Spleen (tissue), 7 donors: ENCODE data around the gene TANC1.

Experiments used
- POLR2A ChIP-seq, 3 donors: fragments of 450-650 bp; IDR thresholded peaks; one replicate each; pipeline ENCODE4 v1.5.1; 2017; ENCODE audit warnings: antibody characterized with exemption in 3 of 3, mild to moderate bottlenecking in 1 of 3
- POLR2AphosphoS5 ChIP-seq, 3 donors: sonication (generic); formaldehyde crosslinking; IDR thresholded peaks; one replicate each; pipeline ENCODE4 v1.5.1; 2017; ENCODE audit warnings: antibody characterized with exemption in 3 of 3
- TF ChIP-seq, protein P1 (sequence below), 11 experiments: fragments of 200-600 bp in 7 of 11; fragments of 450-650 bp in 4 of 11; sonication (generic) in 4 of 11; IDR thresholded peaks in 8 of 11; conservative IDR thresholded peaks in 3 of 11; 1 replicate in 7 of 11; 2 replicates in 4 of 11; pipeline versions ENCODE4 v1.4.0 to v1.8.0; 2016 to 2021; ENCODE audit warnings: antibody characterized with exemption in 11 of 11, inconsistent platforms in 4 of 11, mild to moderate bottlenecking in 1 of 11
- donor health status: DM: no; HTN: no; CAD: no; lungs with moderate emphysema.
- donor health status: DM: no; HTN: no; CAD: no.
- donor health status: DM: no; HTN: no; CAD: no.

DNA sequence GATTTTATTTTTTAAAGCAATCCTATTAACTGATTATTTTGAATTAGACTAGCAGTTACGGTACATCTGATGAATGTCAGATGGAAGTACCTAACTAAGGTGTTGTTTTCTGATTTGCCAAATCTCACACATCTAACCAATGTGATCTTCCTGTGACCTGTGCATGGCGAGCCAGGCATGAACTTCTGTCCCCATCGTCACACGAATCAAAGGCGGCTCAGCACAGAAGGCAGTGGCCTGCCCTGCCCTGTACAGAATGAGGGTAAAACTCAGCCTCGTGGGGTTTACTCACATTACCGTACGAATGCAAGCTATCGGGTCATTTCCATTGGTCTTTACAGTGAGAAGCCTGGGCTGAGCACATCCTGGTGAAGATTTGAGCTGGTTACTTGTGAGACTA is 230.8 kb downstream of the TANC1 start:
- TF ChIP-seq POLR2A (IDR thresholded peaks at IDR 0.05) (no peak), POLR2AphosphoS5 (IDR thresholded peaks at IDR 0.05) (no peak)
- TF ChIP-seq, protein P1, sequence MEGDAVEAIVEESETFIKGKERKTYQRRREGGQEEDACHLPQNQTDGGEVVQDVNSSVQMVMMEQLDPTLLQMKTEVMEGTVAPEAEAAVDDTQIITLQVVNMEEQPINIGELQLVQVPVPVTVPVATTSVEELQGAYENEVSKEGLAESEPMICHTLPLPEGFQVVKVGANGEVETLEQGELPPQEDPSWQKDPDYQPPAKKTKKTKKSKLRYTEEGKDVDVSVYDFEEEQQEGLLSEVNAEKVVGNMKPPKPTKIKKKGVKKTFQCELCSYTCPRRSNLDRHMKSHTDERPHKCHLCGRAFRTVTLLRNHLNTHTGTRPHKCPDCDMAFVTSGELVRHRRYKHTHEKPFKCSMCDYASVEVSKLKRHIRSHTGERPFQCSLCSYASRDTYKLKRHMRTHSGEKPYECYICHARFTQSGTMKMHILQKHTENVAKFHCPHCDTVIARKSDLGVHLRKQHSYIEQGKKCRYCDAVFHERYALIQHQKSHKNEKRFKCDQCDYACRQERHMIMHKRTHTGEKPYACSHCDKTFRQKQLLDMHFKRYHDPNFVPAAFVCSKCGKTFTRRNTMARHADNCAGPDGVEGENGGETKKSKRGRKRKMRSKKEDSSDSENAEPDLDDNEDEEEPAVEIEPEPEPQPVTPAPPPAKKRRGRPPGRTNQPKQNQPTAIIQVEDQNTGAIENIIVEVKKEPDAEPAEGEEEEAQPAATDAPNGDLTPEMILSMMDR (IDR thresholded peaks at IDR 0.05 in 8 of 11, conservative IDR thresholded peaks at IDR 0.05 in 3 of 11) = no peak
